RWPE1 (cell line): ENCODE data around the gene FFAR1.

ENCODE experiments used
- CTCF ChIA-PET: fragments of 350-600 bp; sonication (Branson Sonifier 250); formaldehyde crosslinking; extraction: SDS; loops from one replicate; lab custom pipeline; 2021; lab: Yijun Ruan, JAX
- POLR2A ChIA-PET: fragments of 400-600 bp; formaldehyde crosslinking; extraction: SDS; loops from one replicate; lab custom pipeline; 2020; ENCODE audit warnings: antibody characterized with exemption; ENCODE audit not compliant: low non-redundant PET; lab: Yijun Ruan, JAX
- DNase-seq: peaks from one replicate; pipeline ENCODE4 v3.0.0; 2012; ENCODE audit warnings: low spot score
- H3K27ac ChIP-seq: fragments of 450-650 bp; 2 replicates; pipeline ENCODE4 v1.5.1; 2017
- CTCF ChIP-seq: fragments of 450-650 bp; conservative IDR thresholded peaks from 2 replicates; pipeline ENCODE4 v1.5.1; 2017; ENCODE audit warnings: low read depth, mild to moderate bottlenecking

FFAR1 gene

GRCh38 chr19:35389192-35389861 is 41.6 kb downstream of the FFAR1 start:
- TF ChIP-seq CTCF = no peak
- no peak overlapping the region for H3K27ac ChIP-seq
- DNase-seq = no peak
- POLR2A ChIA-PET = no interaction called here
- CTCF ChIA-PET = no interaction called here

GRCh38 chr19:35392742-35393715 is 45.3 kb downstream of the FFAR1 start:
- no peak overlapping the region for H3K27ac ChIP-seq
- CTCF ChIA-PET = no interaction called here
- TF ChIP-seq CTCF = no peak
- DNase-seq = no peak
- POLR2A ChIA-PET = no interaction called here

- no peak overlapping the region for H3K27ac ChIP-seq
- ChIA-PET CTCF (interaction anchor here (0.6 kb wide), 1 partner anchor 329 kb away, joined by 3 read pairs; no protein-coding TSS in a partner anchor), POLR2A (no interaction called here)
- TF ChIP-seq CTCF = no peak
- DNase-seq = no peak
Measured at GRCh38 chr19:35395382-35396199, 47.9 kb downstream of the FFAR1 start.

- DNase-seq = no peak
- no peak for TF ChIP-seq CTCF
- H3K27ac ChIP-seq = no peak overlapping the region
- ChIA-PET CTCF (no interaction called here), POLR2A (no interaction called here)
Measured at GRCh38 chr19:35396240-35396885, 48.7 kb downstream of the FFAR1 start.

GRCh38 chr19:35397064-35397463 is 49.4 kb downstream of the FFAR1 start:
- TF ChIP-seq CTCF = no peak
- ChIA-PET CTCF (no interaction called here), POLR2A (no interaction called here)
- H3K27ac ChIP-seq = no peak overlapping the region
- DNase-seq = no peak
